Subcutaneous adipose tissue (tissue), 4 donors: ENCODE results near the gene TNFSF12. TPM values are rescaled to one million over a fixed set of nuclear protein-coding genes. Genes with fewer than 3 reads are reported as not detected.

Source experiments
- total RNA-seq, 4 donors: library from RNA; depleted of rRNA; stranded (reverse); fragments of >200 nt; gene quantifications; one replicate each; pipeline ENCODE4 v1.1.0, GENCODE V29; 2016
- TF ChIP-seq, protein P1 (sequence below): fragments of 450-650 bp; IDR thresholded peaks from one replicate; pipeline ENCODE4 v1.5.1; 2016; ENCODE audit warnings: low read depth, mild to moderate bottlenecking, control low read depth, antibody characterized with exemption, moderate library complexity

The TNFSF12 gene
- total RNA-seq, 4 donors from 2014 or later, result 21.2 to 61.9 (median 58.7) TPM

DNA sequence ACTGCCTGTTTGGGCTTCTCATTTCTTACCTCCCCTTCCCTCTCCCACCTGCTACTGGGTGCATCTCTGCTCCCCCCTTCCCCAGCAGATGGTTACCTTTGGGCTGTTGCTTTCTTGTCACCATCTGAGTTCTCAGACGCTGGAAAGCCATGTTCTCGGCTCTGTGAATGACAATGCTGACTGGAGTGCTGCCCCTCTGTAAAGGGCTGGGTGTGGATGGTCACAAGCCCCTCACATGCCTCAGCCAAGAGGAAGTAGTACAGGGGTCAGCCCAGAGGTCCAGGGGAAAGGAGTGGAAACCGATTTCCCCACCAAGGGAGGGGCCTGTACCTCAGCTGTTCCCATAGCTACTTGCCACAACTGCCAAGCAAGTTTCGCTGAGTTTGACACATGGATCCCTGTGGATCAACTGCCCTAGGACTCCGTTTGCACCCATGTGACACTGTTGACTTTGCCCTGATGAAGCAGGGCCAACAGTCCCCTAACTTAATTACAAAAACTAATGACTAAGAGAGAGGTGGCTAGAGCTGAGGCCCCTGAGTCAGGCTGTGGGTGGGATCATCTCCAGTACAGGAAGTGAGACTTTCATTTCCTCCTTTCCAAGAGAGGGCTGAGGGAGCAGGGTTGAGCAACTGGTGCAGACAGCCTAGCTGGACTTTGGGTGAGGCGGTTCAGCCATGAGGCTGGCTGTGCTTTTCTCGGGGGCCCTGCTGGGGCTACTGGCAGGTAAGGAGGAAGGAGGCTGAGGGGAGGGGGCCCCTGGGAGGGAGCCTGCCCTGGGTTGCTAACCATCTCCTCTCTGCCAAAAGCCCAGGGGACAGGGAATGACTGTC is 30.4 kb downstream of the TNFSF12 start, which contains the start of gene CD68:
CD68 (plus strand) TSS at position 638 of the 833 bp plus-strand sequence; CDS start at position 678, 40 bp downstream.
- TF ChIP-seq, protein P1, sequence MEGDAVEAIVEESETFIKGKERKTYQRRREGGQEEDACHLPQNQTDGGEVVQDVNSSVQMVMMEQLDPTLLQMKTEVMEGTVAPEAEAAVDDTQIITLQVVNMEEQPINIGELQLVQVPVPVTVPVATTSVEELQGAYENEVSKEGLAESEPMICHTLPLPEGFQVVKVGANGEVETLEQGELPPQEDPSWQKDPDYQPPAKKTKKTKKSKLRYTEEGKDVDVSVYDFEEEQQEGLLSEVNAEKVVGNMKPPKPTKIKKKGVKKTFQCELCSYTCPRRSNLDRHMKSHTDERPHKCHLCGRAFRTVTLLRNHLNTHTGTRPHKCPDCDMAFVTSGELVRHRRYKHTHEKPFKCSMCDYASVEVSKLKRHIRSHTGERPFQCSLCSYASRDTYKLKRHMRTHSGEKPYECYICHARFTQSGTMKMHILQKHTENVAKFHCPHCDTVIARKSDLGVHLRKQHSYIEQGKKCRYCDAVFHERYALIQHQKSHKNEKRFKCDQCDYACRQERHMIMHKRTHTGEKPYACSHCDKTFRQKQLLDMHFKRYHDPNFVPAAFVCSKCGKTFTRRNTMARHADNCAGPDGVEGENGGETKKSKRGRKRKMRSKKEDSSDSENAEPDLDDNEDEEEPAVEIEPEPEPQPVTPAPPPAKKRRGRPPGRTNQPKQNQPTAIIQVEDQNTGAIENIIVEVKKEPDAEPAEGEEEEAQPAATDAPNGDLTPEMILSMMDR, result no peak

DNA sequence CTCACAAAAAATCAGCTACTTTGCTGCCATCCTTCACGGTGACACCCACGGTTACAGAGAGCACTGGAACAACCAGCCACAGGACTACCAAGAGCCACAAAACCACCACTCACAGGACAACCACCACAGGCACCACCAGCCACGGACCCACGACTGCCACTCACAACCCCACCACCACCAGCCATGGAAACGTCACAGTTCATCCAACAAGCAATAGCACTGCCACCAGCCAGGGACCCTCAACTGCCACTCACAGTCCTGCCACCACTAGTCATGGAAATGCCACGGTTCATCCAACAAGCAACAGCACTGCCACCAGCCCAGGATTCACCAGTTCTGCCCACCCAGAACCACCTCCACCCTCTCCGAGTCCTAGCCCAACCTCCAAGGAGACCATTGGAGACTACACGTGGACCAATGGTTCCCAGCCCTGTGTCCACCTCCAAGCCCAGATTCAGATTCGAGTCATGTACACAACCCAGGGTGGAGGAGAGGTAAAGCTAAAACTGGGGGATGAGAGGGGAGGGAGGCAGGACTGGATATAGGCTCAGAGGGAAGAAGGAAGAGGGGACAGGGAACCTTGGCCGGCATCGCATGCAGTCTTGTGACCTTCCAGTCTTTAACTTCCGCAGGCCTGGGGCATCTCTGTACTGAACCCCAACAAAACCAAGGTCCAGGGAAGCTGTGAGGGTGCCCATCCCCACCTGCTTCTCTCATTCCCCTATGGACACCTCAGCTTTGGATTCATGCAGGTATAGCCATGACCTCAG is 31.2 kb downstream of the TNFSF12 start:
- TF ChIP-seq, protein P1, result no peak

DNA sequence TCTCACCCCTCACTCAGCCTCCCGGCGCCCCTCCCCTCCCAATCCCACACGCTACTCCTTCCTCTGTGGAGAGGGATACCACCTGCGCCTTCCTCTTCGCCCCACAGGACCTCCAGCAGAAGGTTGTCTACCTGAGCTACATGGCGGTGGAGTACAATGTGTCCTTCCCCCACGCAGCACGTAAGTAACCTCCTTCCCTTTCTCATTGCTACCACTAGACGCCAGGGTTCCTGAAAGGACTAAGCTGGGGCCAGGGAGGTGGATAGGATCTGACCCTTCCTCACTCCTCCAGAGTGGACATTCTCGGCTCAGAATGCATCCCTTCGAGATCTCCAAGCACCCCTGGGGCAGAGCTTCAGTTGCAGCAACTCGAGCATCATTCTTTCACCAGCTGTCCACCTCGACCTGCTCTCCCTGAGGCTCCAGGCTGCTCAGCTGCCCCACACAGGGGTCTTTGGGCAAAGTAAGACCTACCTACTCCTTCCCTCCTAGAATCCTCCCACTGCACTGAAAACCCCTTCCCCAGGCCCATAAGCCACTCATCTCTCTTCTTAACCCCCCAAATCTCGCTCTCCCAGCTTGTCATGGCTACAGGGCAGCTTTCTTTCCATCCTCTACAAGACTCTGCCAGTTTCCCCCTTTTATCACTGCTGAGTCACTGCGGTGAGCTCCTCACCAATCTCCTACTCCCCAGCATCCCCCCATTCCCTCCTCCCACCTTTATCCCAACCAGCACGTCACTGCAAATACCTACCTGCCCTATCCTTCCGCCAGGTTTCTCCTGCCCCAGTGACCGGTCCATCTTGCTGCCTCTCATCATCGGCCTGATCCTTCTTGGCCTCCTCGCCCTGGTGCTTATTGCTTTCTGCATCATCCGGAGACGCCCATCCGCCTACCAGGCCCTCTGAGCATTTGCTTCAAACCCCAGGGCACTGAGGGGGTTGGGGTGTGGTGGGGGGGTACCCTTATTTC is 32.0 kb downstream of the TNFSF12 start:
- TF ChIP-seq, protein P1, result no peak

DNA sequence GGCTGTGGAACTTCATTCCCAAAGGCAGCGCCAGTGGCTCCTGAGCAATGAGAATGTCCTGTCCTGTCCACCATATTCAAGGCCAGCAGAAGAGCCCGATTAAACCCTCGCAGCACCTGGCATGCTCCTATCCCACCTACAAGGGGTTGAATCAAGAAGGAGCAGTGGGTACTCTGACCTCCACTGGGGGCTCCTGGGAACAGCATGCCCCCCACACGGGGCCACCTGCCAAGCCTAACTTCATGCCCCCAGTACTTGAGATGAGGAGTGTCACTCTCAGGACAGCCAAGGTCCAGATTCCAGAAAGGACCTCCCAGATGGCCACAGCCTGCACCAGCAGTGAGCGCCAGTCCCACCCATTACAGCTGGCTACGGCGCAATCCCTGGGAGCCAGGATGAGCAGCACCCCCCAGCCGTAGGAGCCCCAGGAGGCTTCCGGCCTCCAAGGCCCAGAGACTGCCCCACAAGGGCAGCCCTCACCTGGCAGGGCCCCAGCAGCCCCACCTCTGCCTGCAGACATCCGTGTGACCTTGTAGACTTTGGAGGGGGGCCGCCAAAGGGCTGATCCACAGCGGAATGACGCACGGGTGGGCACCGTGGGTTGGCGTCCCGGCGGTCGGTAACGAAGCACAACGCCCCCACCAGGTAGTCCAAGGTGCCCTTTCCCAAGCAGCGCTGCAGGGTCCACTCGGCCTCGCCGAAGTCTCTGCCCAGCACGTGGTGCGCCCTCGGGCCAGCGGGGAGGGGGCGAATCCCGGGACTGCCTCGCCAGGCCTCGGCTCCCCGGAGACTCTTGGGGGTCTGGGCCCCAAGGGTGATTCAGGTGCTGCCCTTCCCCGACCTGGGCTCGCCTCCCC is 33.8 kb downstream of the TNFSF12 start:
- TF ChIP-seq, protein P1, result no peak

DNA sequence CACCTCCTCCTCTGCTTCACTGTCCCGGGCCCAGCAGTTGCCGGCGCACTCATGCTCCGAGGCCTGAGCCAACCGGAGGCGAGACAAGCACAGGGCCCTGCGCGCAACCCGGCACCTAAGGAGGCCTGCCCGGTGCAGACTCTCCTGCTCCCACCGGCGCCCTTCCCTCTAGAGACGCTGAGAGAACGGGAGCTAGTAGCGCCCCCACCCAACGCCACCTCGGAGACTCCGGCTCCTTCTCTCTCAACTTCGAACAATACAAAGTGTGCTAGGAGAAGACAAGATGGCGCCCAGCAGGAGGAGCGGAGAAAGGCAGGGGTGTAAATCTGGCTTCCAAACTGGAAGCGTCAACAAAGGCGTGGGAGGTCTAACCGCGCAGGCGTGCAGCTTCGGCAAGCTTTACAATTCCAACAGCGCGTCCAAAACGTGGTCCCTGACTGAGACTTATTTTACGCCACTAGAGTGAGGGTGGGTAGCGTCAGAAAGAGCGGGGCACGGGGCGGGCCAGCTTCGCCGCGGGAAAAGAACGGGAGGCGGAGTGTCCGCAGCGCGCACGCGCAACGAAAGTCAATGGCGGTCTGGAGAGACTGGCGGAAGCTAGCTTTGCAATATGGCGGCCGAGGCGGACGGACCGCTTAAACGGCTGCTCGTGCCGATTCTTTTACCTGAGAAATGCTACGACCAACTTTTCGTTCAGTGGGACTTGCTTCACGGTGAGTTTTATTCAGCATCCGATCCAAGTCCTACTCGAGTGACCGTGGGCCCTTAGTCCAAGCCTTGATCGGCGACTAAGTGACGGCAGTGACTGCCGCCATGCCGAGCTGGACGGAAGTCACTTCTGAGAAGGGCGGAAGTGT is 34.6 kb downstream of the TNFSF12 start, which contains the start of gene MPDU1:
MPDU1 (plus strand) TSS at position 600 of the 857 bp plus-strand sequence; CDS start at position 611, 11 bp downstream.
- TF ChIP-seq, protein P1, result no peak
